Measurements from ENCODE around the gene ATG5.

The ATG5 gene

DNA sequence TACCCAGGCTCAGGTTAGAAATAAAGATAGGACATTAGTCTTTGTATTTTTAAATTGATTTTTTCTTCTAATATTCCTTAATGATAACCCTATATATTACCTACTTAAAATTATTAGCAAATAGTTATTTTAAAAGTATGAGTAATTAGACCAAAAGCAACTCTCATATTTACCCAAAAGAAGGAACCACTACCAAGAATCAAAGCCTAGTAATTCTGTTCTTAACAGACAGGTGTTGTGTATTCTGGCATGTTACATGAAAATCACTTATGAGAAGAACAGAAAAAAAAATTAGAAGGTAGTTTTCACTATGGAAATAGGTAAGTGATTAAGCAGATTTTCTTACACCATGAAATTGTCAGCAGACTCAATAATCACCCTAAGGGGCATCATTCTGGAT is 105.1 kb downstream of the ATG5 start:
- no peak for DNase-seq (ENCODE audit: low spot score)

DNA sequence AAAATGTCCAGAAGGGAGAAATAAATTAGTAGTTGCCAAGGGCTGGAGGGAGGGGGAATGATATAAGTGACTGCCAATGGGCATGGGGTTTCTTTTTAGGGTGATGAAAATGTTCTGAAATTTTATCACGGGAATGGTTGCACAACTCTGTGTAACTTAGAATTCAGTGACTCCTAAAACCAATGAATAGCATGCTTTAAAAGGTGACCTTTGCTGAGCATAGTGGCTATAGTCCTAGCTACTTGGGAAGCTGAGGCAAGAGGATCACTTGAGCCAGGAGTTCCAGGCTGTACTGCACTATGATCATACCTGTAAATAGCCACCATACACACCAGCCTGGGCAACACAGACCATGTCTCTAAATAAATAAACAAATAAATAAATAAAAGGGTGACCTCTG is 109.0 kb downstream of the ATG5 start:
- no peak for DNase-seq (ENCODE audit: low spot score)

DNA sequence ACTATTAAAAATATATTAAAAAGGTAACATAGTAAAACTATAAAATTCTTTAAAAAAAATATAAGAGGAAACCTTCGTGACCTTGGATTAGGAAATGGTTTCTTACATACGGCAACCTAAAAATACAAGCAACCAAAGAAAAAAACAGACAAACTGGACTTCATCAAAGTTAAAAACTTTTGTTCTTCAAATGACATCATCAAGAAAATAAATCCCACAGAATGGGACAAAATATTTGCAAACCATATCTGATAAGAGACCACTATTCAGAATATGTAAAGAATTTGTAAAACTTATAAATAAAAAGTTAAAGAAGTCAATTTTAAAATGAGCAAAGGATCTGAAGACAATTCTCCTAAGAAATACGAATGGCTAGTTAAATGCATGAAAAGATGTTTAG is 110.0 kb downstream of the ATG5 start:
- DNase-seq (ENCODE audit: low spot score) = no peak

DNA sequence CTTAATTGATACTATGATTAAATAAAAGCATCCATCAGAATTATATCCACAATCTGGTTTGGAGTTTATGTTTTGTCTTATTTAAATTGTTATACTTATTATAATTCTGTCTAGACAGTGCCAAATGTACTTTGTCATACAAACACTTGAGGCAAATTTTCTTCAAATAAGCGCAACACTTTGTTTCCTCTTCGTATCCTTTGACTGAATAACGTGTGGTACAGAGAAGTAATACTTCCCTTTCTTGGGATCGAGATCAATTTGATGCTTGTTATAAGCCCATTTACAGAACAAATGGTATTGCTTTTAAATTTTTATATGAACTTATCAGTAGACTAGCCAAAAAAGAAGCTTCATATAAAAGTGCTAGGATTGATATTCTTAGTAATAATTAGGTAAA is 111.0 kb downstream of the ATG5 start:
- DNase-seq (ENCODE audit: low spot score) = no peak

DNA sequence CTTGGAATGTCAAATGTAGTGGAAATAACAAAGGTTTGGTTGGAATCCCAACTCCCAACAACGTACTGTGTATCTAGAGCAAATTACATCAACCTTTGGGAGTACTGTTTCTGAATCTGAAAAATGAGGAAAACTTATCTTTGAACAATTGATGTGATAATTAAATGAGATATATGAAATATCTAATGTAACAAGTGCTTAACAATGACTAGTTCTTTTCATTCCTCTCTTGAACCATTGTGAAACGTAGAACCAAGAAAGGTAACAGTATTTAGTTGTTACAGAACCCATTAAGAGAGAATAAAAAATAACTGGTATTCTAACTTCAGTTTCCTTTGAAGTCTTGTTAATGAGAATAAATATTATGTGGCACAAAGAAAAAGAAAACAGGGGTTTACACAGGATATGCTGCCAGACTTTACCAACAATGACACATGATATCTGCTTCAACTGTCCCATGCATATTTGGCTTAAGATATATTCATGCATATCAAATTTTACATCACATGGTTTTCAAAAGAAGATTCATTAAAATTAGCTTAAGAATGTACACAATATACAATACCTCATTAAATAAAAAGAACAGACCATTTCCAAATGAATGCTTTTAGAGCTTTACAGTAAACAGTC is 111.8 kb downstream of the ATG5 start:
- DNase-seq (ENCODE audit: low spot score) = no peak

DNA sequence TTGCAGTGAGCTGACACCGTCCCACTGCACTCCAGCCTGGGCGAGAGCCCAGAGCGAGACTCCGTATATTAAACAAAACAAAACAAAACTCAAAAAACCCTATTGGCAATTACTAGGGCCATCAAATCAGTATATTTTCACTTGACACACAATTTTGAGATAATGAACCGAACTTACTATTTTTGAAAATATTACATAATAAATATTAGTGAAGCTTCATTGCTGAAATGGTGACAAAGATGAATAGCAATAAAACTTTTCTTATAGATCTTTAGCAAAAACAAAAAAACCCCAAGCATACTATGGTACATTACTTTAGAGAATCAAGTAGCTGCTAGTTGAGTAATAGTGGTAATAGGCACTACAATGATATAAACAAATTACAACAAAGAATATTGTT is 113.0 kb downstream of the ATG5 start:
- DNase-seq (ENCODE audit: low spot score) = no peak

DNA sequence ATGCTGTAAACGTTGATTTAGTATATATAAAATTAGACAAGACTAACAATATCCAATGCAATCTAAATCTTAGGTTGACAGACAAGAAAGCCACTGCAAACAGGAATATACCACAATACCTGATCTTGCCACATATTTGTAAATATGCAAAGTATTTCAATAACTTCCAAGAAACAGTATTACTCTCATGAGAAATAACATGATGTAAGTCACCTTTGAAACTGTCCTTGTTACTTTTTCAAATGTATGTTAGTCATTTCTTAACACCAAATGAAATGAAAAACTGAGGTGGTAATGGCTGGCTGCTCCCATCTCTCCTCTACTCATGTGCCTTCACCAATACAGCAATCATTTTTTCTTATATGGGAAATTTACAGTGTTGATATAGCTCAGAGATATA is 118.7 kb downstream of the ATG5 start:
- no peak for DNase-seq (ENCODE audit: low spot score)

DNA sequence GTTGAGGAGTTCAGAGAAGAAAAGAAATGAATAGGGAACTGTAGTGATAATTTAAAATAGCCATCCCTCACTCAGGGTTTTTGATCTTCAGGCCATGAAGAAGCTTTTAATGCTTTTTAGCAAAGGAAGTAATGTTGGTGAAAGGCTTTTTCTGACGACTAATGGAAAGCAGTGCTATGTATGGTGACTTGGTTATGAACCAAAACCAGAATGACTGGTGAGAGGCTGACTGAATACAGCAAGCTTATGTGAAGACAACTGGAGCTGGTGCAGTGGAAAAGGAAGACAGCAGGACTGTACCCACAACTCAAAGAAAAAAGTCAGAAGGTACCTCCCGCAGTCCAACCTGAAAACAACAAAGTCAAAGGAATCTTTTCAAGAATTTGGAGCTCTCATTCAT is 120.6 kb downstream of the ATG5 start:
- DNase-seq (ENCODE audit: low spot score) = no peak

DNA sequence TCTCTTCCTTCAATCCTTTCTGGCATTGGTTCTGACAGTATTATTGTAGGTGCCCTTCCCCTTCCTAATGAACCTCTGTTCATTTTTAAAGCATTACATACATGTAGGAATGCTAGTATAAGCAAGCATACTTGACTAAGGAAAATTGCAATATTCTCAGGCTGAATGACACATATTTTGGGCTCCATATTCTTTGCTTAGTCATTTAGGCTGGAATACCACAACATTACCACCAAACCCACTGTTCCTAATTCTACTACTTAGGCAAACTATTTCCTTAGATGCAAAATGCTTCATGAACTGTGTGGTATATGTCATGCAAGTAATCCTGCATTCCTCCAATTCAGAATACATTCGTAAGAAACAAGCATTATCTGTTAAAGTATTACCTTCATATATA is 125.6 kb downstream of the ATG5 start:
- no peak for DNase-seq (ENCODE audit: low spot score)

DNA sequence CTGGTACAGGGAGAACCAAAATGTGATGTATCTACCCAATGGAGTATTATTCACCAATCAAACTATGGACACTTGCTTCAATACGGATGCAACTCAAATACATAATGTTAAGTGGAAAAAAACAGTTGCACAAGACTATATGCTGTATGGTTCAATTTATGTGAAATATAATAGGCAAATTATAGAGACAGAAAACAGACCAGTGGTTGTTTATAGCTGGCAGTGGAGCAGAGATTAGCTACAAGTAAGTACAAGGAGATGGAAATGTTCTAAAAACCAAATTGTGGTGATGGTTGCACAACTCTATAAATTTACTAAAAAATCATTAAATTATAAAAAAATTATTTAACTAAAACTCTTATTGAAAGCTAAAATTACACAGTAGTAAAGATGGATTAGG is 126.2 kb downstream of the ATG5 start:
- DNase-seq (ENCODE audit: low spot score) = no peak

DNA sequence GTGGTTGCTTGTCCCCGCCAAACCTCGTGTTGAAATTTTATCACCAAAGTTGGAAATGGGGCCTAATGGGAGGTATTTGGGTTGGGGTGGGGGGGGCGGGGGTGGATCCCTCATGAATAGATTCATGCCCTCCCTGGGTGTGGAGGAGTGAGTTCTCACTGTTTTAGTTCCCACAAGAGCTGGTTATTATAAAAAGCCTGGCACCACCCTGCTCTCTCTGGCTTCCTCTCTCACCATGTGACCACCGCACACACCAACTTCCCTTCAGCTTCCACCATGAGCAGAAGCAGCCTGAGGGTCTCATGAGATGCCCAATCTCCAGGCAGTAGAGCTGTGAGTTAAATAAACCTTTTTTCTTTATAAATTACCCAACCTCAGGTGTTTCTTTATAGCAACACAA is 128.1 kb downstream of the ATG5 start:
- no peak for DNase-seq (ENCODE audit: low spot score)

DNA sequence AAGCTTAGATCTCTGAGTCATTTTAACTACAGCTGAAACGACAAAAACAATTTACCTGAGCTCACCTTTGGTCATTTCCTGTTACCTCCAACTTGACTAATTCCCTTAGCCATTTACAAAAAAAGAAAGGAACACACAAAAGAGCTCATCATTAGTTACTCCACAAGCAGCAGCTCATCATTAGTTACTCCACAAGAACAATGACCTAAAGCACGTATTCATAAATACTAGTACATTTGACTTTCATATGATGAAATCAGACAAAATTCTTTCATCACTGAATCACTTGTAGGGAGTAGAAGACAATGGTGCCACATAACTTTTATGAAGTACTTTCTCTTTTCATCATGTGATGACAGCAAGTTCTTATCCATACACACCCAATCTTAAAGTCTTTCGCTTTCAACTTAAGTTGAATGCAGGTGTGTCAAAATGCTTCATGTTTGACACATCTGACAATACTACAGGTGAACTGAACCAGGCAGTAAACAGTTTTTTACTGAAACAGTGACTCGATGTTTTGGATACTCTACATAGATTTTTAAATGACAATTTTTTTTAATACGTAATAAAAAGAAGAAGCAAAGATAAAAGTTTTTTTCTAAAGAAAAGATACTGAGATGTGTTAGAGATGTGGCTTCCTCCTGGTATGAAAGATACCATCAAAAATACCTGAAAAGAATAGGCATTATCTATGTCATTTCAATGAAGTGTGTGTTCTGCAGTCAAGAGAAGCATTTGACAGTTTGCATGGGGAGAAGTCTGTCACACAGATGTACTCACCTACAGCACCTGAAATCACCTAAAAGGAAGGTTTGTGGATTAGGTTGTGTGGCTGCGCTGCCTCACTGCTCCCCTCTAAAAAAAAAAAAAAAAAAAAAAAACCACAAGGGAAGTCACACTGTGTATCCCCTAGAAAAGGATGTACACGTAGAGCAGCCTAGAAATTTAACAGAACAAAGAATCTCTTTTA is 130.3 kb downstream of the ATG5 start:
- no peak for DNase-seq (ENCODE audit: low spot score)

DNA sequence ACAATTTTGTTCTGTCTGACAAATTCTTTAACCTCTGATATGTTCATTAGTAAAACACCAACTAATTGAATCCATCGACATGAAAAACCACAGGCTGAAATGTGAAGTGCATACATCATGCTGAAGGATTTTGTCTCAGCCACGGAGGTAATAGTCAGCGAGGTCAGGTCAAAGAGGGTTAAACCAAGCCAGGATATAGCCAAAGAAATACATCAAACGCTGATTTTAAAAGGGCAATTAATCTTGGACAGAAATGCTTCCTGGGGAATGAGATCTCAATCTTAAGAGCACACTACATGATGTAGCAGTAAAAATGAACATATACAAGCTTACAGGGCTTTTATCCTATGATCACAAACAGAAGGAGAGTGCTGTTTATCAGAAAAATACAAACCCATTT is 132.7 kb downstream of the ATG5 start:
- no peak for DNase-seq (ENCODE audit: low spot score)

DNA sequence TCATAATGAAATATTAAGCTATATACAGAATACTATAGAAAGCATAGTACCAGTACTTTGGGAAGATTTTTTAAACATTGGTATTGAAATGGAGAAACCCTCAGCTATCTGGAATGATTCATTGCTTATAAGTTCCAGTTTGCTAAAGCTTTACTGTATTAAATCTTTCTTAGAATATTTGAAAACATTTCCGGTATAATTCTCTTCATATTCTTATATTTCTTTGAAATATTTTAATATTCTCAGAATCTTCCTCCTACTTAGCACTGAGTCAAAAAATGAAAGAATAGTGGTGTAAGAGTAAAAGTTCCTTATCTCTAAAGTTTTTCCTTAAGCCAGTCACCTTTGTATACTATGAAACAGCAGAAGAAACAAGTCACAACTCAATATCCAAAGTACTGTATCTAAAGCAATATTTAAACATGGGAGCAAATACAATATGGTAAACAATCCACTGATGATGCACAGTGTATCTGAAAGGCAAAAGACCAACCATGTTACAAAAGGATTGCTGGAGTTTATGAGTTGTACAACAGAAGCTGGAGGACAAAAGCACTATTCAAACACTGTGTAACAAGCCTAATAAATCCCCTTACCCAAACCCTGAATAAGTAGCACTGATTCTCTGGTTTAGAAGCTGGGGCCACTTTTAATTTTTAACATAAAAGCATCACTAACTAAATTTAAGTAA is 137.3 kb downstream of the ATG5 start:
- DNase-seq (ENCODE audit: low spot score) = no peak

DNA sequence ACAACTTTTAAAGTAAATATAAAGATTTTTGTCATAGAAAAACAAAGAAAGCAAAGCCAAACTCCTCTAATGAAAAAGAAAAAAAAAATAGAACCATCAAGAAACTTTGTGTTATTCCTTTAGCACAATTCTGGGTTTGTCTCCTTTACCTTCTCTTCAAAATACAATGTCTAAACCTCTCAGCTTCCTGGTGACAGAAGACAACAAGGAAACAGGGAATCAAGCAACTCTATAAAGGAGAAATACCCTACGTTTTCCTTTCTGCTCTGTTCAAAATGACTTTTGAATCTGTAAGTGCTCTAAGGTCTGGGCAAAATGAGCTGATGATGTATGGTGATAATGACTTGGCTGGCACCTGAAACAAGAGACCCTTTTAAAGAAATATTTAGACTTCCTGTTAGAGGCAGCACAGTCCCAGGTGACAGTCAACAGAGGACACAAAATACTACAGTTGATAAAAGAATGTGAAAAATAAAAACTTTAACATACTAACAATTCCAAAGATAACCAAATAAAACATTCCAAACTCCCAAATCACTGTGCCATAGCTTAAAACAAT is 138.1 kb downstream of the ATG5 start:
- DNase-seq (ENCODE audit: low spot score) = no peak

DNA sequence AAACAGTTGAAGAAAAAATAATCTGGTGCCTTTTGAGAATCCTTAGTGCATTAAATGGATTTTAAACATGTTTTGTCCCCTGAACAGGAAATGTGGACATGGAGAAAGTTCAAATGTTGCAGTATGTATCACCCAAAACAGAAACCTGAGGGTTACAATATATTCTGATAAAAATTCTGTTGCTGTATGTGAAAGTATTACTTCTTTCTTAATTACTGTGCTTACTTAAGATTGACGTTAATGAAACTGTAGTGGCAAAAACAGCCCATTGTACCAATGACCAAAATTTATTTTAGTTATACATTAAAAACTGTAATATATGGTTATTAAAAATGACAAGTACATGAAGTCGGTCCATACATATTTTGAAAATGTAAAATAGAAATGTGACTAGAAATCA is 138.8 kb downstream of the ATG5 start:
- DNase-seq (ENCODE audit: low spot score) = no peak

DNA sequence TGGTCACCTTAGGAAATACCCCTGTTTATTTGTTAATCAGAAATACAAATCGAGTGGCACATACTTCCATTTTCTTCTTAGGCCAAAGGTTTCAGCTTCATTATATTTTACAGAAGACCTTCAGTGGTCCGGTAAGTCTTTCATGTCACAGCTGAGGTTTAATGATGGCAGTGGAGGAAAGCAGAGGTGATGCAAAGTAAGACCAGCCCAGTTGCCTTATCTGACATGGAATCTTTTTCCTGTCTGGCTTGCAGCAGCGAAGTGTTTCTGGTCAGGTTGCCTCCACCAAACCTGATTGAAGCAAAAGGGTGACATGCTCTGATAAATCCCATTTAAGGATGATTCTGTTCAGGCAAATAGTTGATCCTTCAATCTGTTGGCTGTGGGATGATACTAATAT is 139.4 kb downstream of the ATG5 start:
- DNase-seq (ENCODE audit: low spot score) = no peak

DNA sequence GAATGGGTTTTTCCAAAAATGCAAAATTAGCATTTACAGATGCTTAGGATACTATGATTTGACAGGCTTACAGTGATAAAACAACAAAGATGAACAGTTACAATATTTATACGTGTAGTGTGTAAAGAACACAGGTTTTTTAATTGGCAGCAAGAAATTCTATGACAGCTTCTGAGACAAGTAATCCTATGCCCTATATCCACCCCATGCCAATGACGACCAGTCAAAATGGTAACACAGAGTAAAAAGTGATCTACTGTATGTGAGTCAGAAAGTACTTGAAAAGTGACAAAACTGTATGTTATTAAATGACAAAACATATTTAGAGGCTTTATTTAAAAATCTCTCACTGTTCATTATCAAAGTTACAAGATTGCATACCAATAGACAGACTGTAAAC is 139.9 kb downstream of the ATG5 start:
- DNase-seq (ENCODE audit: low spot score) = no peak

DNA sequence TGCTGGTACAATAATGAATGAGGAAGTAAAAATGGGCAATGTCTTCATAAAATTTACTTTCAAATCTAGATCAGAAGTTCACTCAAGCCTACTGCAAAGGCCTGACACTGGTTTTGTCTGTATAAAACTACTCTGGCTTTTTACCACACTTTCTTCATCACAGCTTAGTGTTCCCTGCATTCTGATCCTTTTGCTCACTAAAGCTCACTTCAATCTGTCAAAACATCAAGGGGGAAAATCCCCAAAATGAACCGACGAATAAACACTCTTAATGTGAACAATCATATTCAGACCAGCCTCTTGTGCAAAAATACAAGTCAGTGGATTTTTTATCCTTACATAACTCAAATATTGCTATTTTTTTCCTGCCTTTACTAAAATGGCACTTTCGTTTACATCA is 140.9 kb downstream of the ATG5 start:
- DNase-seq (ENCODE audit: low spot score) = no peak

DNA sequence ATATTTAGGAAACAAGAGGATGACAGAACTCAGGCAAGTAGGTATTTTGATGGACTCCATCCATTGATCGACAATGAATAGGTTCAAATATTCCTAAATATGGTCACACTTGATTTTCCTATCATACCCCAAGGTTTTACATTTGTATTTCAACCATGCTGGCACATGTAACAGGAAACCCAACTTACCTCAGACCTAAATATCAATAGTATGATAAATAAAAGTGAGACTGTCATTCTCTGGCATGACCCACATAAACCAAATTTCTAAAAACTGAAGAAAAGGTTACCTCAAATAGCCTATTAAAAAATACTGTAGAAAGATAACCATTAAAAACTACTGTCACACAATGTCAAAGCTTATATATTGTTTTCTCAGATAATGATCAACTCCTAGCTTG is 142.1 kb downstream of the ATG5 start:
- no peak for DNase-seq (ENCODE audit: low spot score)

DNA sequence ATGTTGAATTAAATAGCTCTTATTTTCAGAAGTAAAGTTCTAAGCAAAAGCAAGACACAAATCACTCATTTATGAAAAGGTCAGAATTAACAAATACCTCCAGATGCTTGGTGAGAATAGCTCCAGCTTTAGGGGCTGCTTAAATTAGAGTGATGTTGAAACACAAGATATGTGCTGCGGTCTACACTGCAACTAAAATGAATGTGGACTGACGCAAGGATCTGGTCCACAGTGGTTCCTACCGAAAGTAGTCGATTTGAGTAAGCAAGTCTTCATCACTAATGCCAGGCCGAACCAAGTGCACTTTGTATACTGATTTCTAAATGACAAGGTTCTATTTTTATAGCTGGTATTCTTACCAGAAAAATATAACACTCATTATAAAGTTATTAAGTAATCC is 143.1 kb downstream of the ATG5 start:
- no peak for DNase-seq (ENCODE audit: low spot score)

DNA sequence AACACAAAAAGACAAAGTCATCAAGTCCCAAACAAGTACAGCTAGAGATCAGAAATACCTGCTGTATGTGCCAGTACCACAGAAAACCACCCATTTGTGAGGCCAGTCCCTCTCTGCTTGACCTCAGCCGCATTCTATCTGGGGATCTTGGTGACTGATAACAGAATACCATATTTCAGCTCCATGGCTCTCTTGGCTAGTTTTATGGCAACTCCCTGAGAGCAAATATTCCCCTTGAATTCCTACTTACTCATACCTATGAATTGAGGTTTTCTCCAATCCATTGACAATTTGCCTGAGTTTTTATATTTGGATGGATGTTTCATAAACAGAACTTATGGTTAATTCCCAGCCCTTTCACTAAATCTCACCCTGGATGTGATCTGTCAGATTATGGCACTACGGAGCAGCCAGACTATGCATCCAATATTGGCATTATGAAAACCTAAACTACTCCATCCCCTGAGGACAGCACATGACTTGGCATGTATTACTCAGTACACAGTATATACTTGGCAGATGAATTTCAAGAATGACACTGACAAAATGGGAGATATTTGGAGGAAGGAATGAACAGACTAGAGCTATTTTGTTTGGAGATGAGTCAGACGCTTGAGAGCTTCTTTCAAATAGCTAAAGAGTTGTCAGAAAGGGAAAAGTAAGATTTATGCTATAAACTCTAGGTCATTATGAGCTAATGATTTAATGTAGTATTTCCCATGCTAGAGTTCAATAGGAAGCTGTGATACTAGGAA is 143.7 kb downstream of the ATG5 start:
- DNase-seq (ENCODE audit: low spot score) = peak; percentile 12
